HG03571 (cell line): ENCODE measurements around the gene RGCC.

Experiments
- ATAC-seq: cut with Tn5 transposase; IDR thresholded peaks from one replicate; pipeline ENCODE4 v1.9.1; 2021; ENCODE audit not compliant: unreplicated experiment

RGCC gene

GRCh38 chr13:41452462-41452861 lies 4.9 kb upstream of the RGCC start:
- ATAC-seq, result no peak

- ATAC-seq, result no peak
Observed at GRCh38 chr13:41453620-41454019, 3.7 kb upstream of the RGCC start.

GRCh38 chr13:41454170-41454569 lies 3.2 kb upstream of the RGCC start:
- no peak for ATAC-seq

- ATAC-seq, result no peak
Observed at GRCh38 chr13:41455725-41456419, 1.5 kb upstream of the RGCC start.

- ATAC-seq, result peak; percentile 20
Observed at GRCh38 chr13:41457589-41458186, 338 bp downstream of the RGCC start.

- ATAC-seq, result peak; percentile 10
Observed at GRCh38 chr13:41458187-41458760, 924 bp downstream of the RGCC start.

- no peak for ATAC-seq
Observed at GRCh38 chr13:41458761-41459431, 1.5 kb downstream of the RGCC start.

- ATAC-seq, result no peak
Observed at GRCh38 chr13:41459432-41460073, 2.2 kb downstream of the RGCC start.

GRCh38 chr13:41460074-41460465 lies 2.7 kb downstream of the RGCC start:
- no peak for ATAC-seq

- no peak for ATAC-seq
Observed at GRCh38 chr13:41460930-41461329, 3.6 kb downstream of the RGCC start.

- ATAC-seq, result no peak
Observed at GRCh38 chr13:41461527-41462139, 4.3 kb downstream of the RGCC start.

- ATAC-seq, result no peak
Observed at GRCh38 chr13:41462427-41462826, 5.1 kb downstream of the RGCC start.

GRCh38 chr13:41463838-41464602 lies 6.7 kb downstream of the RGCC start:
- ATAC-seq, result no peak

- peak; percentile 96 for ATAC-seq
Observed at GRCh38 chr13:41465241-41465847, 8.0 kb downstream of the RGCC start.

- no peak for ATAC-seq
Observed at GRCh38 chr13:41465898-41466320, 8.6 kb downstream of the RGCC start.

- no peak for ATAC-seq
Observed at GRCh38 chr13:41467425-41467945, 10.1 kb downstream of the RGCC start.

- no peak for ATAC-seq
Observed at GRCh38 chr13:41468631-41469030, 11.3 kb downstream of the RGCC start.

GRCh38 chr13:41470196-41470595 lies 12.8 kb downstream of the RGCC start:
- ATAC-seq, result no peak

GRCh38 chr13:41471785-41472184 lies 14.4 kb downstream of the RGCC start:
- no peak for ATAC-seq

- no peak for ATAC-seq
Observed at GRCh38 chr13:41487222-41487621, 29.9 kb downstream of the RGCC start.
